HEK293T (cell line): ENCODE data around the gene ADAMTS13.

Experiments
- ARNT ChIP-seq: fragments of 450-650 bp; IDR thresholded peaks from 2 replicates; pipeline ENCODE4 v1.6.1; 2017; ENCODE audit warnings: mild to moderate bottlenecking
- BHLHE40 ChIP-seq: fragments of 450-650 bp; IDR thresholded peaks from 2 replicates; pipeline ENCODE4 v1.6.1; 2016; ENCODE audit warnings: mild to moderate bottlenecking, moderate library complexity, borderline replicate concordance
- FOXA1 ChIP-seq: fragments of 450-650 bp; IDR thresholded peaks from 2 replicates; pipeline ENCODE4 v1.6.1; 2016; ENCODE audit warnings: mild to moderate bottlenecking
- FOXK2 ChIP-seq: fragments of 450-650 bp; IDR thresholded peaks from 2 replicates; pipeline ENCODE4 v1.6.1; 2016; ENCODE audit warnings: mild to moderate bottlenecking
- FOXM1 ChIP-seq: fragments of 450-650 bp; IDR thresholded peaks from 2 replicates; pipeline ENCODE4 v1.6.1; 2017; ENCODE audit warnings: mild to moderate bottlenecking, borderline replicate concordance
- L3MBTL2 ChIP-seq: fragments of 450-650 bp; conservative IDR thresholded peaks from 2 replicates; pipeline ENCODE4 v1.6.1; 2016; ENCODE audit warnings: mild to moderate bottlenecking
- LEF1 ChIP-seq: fragments of 450-650 bp; IDR thresholded peaks from 2 replicates; pipeline ENCODE4 v1.6.1; 2017; ENCODE audit warnings: mild to moderate bottlenecking, borderline replicate concordance
- NFRKB ChIP-seq: fragments of 450-650 bp; IDR thresholded peaks from 2 replicates; pipeline ENCODE4 v1.6.1; 2016; ENCODE audit warnings: mild to moderate bottlenecking, moderate library complexity
- PKNOX1 ChIP-seq: fragments of 450-650 bp; IDR thresholded peaks from 2 replicates; pipeline ENCODE4 v1.6.1; 2016
- SP1 ChIP-seq: fragments of 450-650 bp; IDR thresholded peaks from 2 replicates; pipeline ENCODE4 v1.6.1; 2017
- SUZ12 ChIP-seq: fragments of 450-650 bp; IDR thresholded peaks from 2 replicates; pipeline ENCODE4 v1.6.1; 2016; ENCODE audit warnings: mild to moderate bottlenecking
- TARDBP ChIP-seq: fragments of 450-650 bp; IDR thresholded peaks from 2 replicates; pipeline ENCODE4 v1.6.1; 2016
- ZNF384 ChIP-seq: fragments of 450-650 bp; IDR thresholded peaks from 2 replicates; pipeline ENCODE4 v1.6.1; 2016

GRCh38 chr9:133472277-133472645, 50.1 kb downstream of the ADAMTS13 start:
- TF ChIP-seq LEF1 (no peak), PKNOX1 (no peak), SUZ12 (no peak), TARDBP (no peak), SP1 (no peak), FOXK2 (no peak), FOXM1 (no peak), FOXA1 (no peak), ZNF384 (no peak), L3MBTL2 (no peak), BHLHE40 (no peak), NFRKB (no peak), ARNT (no peak)
